HCT116 (cell line): Measurements from ENCODE around the gene TYROBP. TPM values are rescaled to one million over a fixed set of nuclear protein-coding genes. Genes with fewer than 3 reads are reported as not detected.

Experiments used
- ATAC-seq: fragments of 200-7000 bp; cut with Tn5 transposase; 2 replicates; pipeline ENCODE4 v1.9.1; 2020; ENCODE audit warnings: mild to moderate bottlenecking, moderate library complexity
- BruUV-seq: library from RNA; stranded (reverse); fragments of 400-500 nt; replicated peaks from 2 replicates; lab custom pipeline; 2021; lab: Mats Ljungman, UMichigan
- CTCF ChIA-PET: fragments of 300-600 bp; sonication (Branson Sonifier 250); formaldehyde crosslinking; loops from one replicate; lab custom pipeline; 2021; ENCODE audit warnings: antibody characterized with exemption; lab: Charles Lee
- POLR2A ChIA-PET: fragments of 300-600, 350-600 bp; sonication (Branson Sonifier 250); formaldehyde crosslinking; loops from one replicate; lab custom pipeline; 2021; ENCODE audit warnings: antibody characterized with exemption; lab: Charles Lee
- RAD21 ChIA-PET, 2 experiments: fragments of 300-600 bp; sonication (Branson Sonifier 250); formaldehyde crosslinking; loops; one replicate each; lab custom pipeline; 2023; ENCODE audit warnings: low total read pairs in 2 of 2; ENCODE audit not compliant: uncharacterized antibody in 2 of 2, unreplicated experiment in 2 of 2, low non-redundant PET in 1 of 2; lab: Charles Lee
- DNase-seq: peaks from one replicate; pipeline ENCODE4 v3.0.0-alpha.2; 2010; ENCODE audit warnings: low read depth, low spot score
- H2AFZ ChIP-seq: fragments of 200-600 bp; shearing (Covaris generic), sonication (generic); 2 replicates; pipeline ENCODE4 v1.6.1; 2017; ENCODE audit warnings: low read depth, mixed run types, mixed read lengths, antibody characterized with exemption, low read length; ENCODE audit not compliant: poor library complexity, severe bottlenecking
- H3K27ac ChIP-seq: 2 replicates; pipeline ENCODE4 v1.5.1; 2012; ENCODE audit warnings: low read depth, low read length
- H3K27me3 ChIP-seq: fragments of 200-600 bp; sonication (generic); 2 replicates; pipeline ENCODE4 v1.6.1; 2016; ENCODE audit warnings: mixed run types, low read length, mixed read lengths; ENCODE audit not compliant: insufficient read depth
- H3K36me3 ChIP-seq, 2 experiments: fragments of 200-500 bp in 1 of 2; fragments of 200-600 bp in 1 of 2; sonication (Bioruptor generic) in 1 of 2; sonication (generic) in 1 of 2; 2 replicates each; pipeline versions ENCODE4 v1.5.1 to v1.6.1; 2014 to 2016; ENCODE audit warnings: low read length in 2 of 2, inconsistent platforms in 1 of 2, mixed read lengths in 1 of 2, mixed run types in 1 of 2; ENCODE audit not compliant: insufficient read depth in 2 of 2, control insufficient read depth in 1 of 2
- H3K4me1 ChIP-seq, 2 experiments: fragments of 200-600 bp in 1 of 2; sonication (generic) in 1 of 2; 2 replicates each; pipeline versions ENCODE4 v1.5.1 to v1.6.1; 2012 to 2017; ENCODE audit warnings: low read length in 2 of 2, inconsistent platforms in 1 of 2, mild to moderate bottlenecking in 1 of 2, mixed read lengths in 1 of 2, mixed run types in 1 of 2, moderate library complexity in 1 of 2; ENCODE audit not compliant: insufficient read depth in 2 of 2, control insufficient read depth in 1 of 2
- H3K4me2 ChIP-seq: fragments of 200-600 bp; sonication (generic); 2 replicates; pipeline ENCODE4 v1.6.1; 2017; ENCODE audit warnings: mixed run types, low read length, mixed read lengths
- H3K4me3 ChIP-seq, 2 experiments: fragments of 200-600 bp in 1 of 2; sonication (generic) in 1 of 2; replicated peaks in 1 of 2; 2 replicates each; pipeline ENCODE4 v1.5.1; 2011 to 2016; ENCODE audit warnings: low read length in 2 of 2, control low read depth in 1 of 2, low read depth in 1 of 2, mild to moderate bottlenecking in 1 of 2, mixed read lengths in 1 of 2, mixed run types in 1 of 2
- H3K79me2 ChIP-seq: fragments of 200-600 bp; sonication (generic); 2 replicates; pipeline ENCODE4 v1.6.1; 2017; ENCODE audit warnings: mild to moderate bottlenecking, mixed run types, low read length, moderate library complexity, mixed read lengths; ENCODE audit not compliant: insufficient read depth
- H3K9ac ChIP-seq: fragments of 200-600 bp; sonication (generic); 2 replicates; pipeline ENCODE4 v1.6.1; 2016; ENCODE audit warnings: low read length, mixed read lengths
- H3K9me2 ChIP-seq: fragments of 200-600 bp; sonication (generic), shearing (Covaris generic); 2 replicates; pipeline ENCODE4 v1.6.1; 2017; ENCODE audit warnings: mixed run types, mild to moderate bottlenecking, moderate library complexity; ENCODE audit not compliant: insufficient read depth
- H3K9me3 ChIP-seq, 2 experiments: fragments of 200-500 bp in 1 of 2; fragments of 200-600 bp in 1 of 2; sonication (Bioruptor generic) in 1 of 2; sonication (generic) in 1 of 2; 2 replicates each; pipeline ENCODE4 v1.6.1; 2014 to 2017; ENCODE audit warnings: low read length in 2 of 2, mixed read lengths in 2 of 2, inconsistent platforms in 1 of 2, low read depth in 1 of 2, mild to moderate bottlenecking in 1 of 2, mixed run types in 1 of 2, moderate library complexity in 1 of 2; ENCODE audit not compliant: control insufficient read depth in 1 of 2, insufficient read depth in 1 of 2
- H4K20me1 ChIP-seq: fragments of 200-600 bp; sonication (generic), shearing (Covaris generic); 2 replicates; pipeline ENCODE4 v1.6.1; 2017; ENCODE audit warnings: mixed run types, mild to moderate bottlenecking, moderate library complexity; ENCODE audit not compliant: insufficient read depth
- EZH2phosphoT487 ChIP-seq: fragments of 200-600 bp; IDR thresholded peaks from 2 replicates; pipeline ENCODE4 v1.6.1; 2018; ENCODE audit warnings: antibody characterized with exemption, borderline replicate concordance
- FOSL1 ChIP-seq: IDR thresholded peaks from 2 replicates; pipeline ENCODE4 v1.6.1; 2012; ENCODE audit warnings: low read depth
- MAX ChIP-seq: IDR thresholded peaks from 2 replicates; pipeline ENCODE4 v1.6.1; 2012
- POLR2AphosphoS5 ChIP-seq: IDR thresholded peaks from 2 replicates; pipeline ENCODE4 v1.6.1; 2011; ENCODE audit warnings: mild to moderate bottlenecking, low read depth, low read length, moderate library complexity
- RAD21 ChIP-seq: IDR thresholded peaks from 2 replicates; pipeline ENCODE4 v1.6.1; 2012; ENCODE audit warnings: low read depth, mild to moderate bottlenecking
- REST ChIP-seq: IDR thresholded peaks from 2 replicates; pipeline ENCODE4 v1.6.1; 2012; ENCODE audit warnings: low read depth
- SIN3A ChIP-seq: IDR thresholded peaks from 2 replicates; pipeline ENCODE4 v1.6.1; 2012; ENCODE audit warnings: low read depth
- TCF7L2 ChIP-seq: IDR thresholded peaks from 2 replicates; pipeline ENCODE4 v1.7.0; 2011; ENCODE audit warnings: borderline replicate concordance, inconsistent platforms; ENCODE audit not compliant: insufficient read depth, insufficient read length; ENCODE audit errors: extremely low read depth
- ZBTB33 ChIP-seq: IDR thresholded peaks from 2 replicates; pipeline ENCODE4 v1.6.1; 2011; ENCODE audit warnings: mild to moderate bottlenecking, low read length, moderate library complexity; ENCODE audit not compliant: insufficient replicate concordance; ENCODE audit errors: extremely low read depth
- ZNF274 ChIP-seq: fragments of 200-500 bp; sonication (Bioruptor generic); IDR thresholded peaks from 2 replicates; pipeline ENCODE4 v1.6.1; 2014; ENCODE audit warnings: mild to moderate bottlenecking, low read depth, low read length, inconsistent platforms
- intact Hi-C: fragments of 100-400 bp; cut with micrococcal nuclease; formaldehyde crosslinking; loops from 2 replicates; pipeline ENCODE4 v1.10.0; 2022
- total RNA-seq: library from RNA; stranded (reverse); gene quantifications from one replicate; pipeline ENCODE4 v1.2.1, GENCODE V29; 2021; ENCODE audit not compliant: unreplicated experiment

TYROBP gene
- total RNA-seq, 1 experiment from 2014 or later = 0.49 TPM

GRCh38 chr19:35940078-35940775 lies 32.1 kb upstream of the TYROBP start:
- Histone ChIP-seq H3K9ac (no peak overlapping the region), H4K20me1 (no peaks in the 10 kb centered on the region), H3K27me3 (no peaks in the 10 kb centered on the region), H2AFZ (no peak overlapping the region), H3K4me1 (peaks cover 16 to 19% of the 10 kb centered on the region in 2 experiments; a peak in 3 of 4 replicates), H3K27ac (no peak overlapping the region), H3K9me2 (no peaks in the 10 kb centered on the region), H3K79me2 (peaks cover 20% of the 10 kb centered on the region), H3K36me3 (no peaks in the 10 kb centered on the region; a peak in 2 of 4 replicates), H3K4me3 (no peak overlapping the region), H3K9me3 (no peaks in the 10 kb centered on the region), H3K4me2 (no peak overlapping the region)
- TF ChIP-seq REST = no peak
- no peak for TF ChIP-seq FOSL1
- no peak for TF ChIP-seq TCF7L2
- TF ChIP-seq EZH2phosphoT487 = no peak
- TF ChIP-seq RAD21 = no peak
- no peak for TF ChIP-seq ZNF274
- TF ChIP-seq POLR2AphosphoS5 = no peak
- TF ChIP-seq ZBTB33 = no peak
- no peak for TF ChIP-seq MAX
- TF ChIP-seq SIN3A = no peak
- ATAC-seq (no peak), DNase-seq (no peak)
- ChIA-PET CTCF (no interaction called here), POLR2A (no interaction called here), RAD21 (no interaction called here)
- no TSS peak for BruUV-seq
- intact Hi-C loops = no loop called here
